NCI-H82 (cell line): Measurements from ENCODE around the gene HPN.
"Not testable (repeated sequence)": the region's sequence is repeated elsewhere in the genome, so short reads cannot be mapped to it uniquely, and the experiment has no call there.

ENCODE experiments used
- DNase-seq: peaks from one replicate; lab custom pipeline; 2025; lab: John Stamatoyannopoulos, UW

Gene HPN

GRCh38 chr19:35084509-35084762, 42.9 kb downstream of the HPN start:
- DNase-seq: no peak

- no peak for DNase-seq
Measured at GRCh38 chr19:35085947-35086346, 44.4 kb downstream of the HPN start.

GRCh38 chr19:35086455-35086854, 44.9 kb downstream of the HPN start:
- DNase-seq: no peak

GRCh38 chr19:35087393-35087792, 45.9 kb downstream of the HPN start:
- DNase-seq: peak; percentile 18

DNA sequence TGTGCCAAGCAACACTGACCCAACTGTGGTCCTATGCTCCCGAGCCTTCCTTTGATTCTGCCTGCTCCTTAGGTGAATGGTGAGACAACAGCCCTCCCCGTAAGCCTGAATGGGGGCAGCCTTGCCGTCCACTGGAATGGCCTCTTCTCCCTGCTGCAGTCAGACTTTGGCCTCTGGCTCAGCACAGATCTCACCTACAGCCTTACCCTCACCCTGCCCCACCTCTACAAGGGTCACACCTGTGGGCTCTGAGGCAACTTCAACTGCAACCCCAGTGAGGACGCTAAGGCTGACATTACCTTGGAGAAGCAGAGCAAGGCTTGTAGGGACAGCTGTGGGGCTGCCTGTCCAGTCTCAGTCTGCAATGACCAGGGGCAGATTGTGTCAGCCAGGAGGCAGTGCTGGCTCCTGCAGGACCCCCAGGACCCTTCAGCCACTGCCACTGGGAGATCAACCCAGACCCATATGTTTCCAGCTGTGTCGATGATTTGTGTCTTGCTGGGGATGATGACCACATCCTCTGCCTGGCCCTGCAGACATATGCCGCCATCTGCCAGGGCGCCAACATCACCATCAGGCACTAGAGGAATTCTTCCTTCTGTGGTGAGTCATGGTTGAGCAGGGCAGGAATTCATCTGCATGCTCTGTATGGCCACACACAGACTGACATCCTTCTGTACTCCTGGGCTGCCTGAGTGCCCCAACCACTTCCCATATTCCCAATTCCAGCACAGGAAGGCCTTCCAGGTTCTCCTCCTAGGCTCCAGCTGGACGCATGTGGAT, 46.8 kb downstream of the HPN start:
- no peak for DNase-seq

GRCh38 chr19:35089554-35089953, 48.0 kb downstream of the HPN start:
- DNase-seq: no peak

GRCh38 chr19:35090160-35090505, 48.6 kb downstream of the HPN start:
- no peak for DNase-seq

DNA sequence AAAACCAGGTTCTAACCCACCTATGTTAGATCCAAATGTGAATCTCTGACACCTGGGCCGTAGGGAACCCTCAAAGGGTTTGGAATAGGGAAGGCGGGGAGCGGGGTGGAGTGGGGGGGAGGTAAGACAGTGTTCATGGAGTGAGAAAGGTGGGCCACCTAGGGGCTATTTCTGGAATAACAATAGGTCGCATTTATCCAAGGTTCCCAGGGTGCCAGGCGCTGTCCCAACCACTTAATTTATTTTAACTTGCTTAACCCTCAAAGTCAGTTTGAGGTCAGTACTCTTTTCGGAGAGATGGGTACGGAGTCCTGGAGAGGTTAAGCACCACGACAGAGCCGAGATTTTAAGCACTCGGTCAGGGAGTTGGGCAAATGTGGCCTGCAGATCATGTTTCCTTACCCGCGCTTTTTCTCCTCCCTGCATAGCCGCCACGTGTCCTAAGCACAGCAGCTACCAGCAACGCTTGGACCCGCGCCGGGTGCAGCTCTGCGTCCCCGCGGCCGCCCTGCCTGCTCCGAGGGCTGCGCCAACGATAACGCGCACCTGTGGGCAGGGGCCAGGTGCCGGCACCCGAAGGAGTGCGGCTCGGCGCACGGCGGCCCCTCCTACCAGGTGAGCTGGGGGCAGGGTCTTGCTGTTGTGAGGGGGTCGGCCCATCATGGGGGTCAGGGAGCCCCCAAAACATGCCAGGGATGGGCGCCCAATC, 49.1 kb downstream of the HPN start:
- peak; percentile 84 for DNase-seq

- no peak for DNase-seq
Measured at GRCh38 chr19:35093430-35093829, 51.9 kb downstream of the HPN start.

GRCh38 chr19:35093941-35094647, 52.6 kb downstream of the HPN start:
- DNase-seq: no peak

- DNase-seq: no peak
Measured at GRCh38 chr19:35094656-35095055, 53.1 kb downstream of the HPN start.

DNA sequence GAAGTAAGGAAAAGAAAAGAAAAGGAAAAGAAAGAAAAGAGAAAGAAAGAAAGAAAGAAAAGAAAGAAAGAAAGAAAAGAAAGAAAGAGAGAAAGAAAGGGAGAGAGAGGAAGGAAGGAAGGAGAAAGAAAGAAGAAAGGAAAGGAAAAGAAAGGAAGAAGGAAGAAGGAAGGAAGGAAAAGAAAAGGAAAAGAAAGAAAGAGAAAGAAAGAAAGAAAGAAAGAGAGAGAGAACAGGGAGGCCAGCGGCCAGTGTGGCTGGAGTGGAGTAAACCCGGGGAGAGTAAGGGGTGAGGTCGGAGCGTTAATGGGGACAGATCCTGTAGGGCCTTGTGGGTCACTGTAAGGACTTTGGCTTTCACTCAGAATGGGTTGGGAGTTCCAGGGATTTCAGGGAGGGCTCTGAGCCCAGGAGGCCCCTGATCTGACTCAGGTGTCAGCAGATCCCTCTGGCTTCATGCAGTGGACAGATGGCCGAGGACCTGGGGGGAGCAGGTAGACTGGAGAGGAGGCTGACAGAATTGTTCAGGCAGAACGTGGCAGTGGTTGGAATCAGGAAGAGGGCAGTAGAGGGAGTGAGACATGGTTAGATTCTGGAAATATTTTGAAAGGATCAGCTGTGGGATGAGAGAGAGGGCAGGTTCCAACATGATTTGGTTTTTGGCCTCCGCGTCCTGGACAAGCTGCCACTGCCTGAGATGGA, 54.3 kb downstream of the HPN start:
- peak; percentile 50 for DNase-seq

- DNase-seq: no peak
Measured at GRCh38 chr19:35098413-35099049, 57.0 kb downstream of the HPN start.

DNA sequence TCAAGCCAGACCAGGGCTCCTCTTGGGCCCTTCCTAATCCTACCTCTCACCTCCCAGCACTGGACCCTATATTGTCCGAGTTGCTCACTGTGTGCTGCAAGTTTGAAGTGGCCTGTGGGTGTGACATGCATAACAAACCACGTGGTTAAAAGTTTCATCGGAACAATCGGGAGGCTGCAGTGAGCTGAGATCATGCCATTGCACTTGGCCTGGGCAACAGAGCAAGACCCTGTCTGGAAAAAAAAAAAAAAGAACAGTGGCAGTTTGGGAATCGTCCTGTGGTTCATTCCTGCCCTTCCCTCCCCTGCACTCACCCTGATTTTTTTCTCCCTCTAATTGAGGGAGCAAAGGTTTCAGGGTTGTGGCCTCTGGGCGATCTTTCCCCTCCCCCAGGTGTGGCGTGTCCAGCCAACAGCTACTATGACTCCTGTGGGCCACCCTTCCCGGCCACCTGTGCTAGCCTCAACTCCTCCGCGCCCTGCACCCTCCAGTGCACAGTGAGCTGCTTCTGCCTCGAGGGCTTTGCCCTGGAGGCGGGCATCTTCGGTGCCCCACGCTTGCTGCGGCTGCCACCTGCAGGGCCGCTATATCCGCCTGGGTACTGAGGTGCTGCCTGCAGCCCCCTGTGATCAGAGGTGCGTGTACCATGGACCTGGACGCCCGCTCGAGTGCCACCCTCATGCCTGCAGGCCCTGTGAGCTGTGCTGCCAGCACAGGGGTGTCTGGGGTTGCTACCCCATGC, 57.8 kb downstream of the HPN start:
- no peak for DNase-seq

- DNase-seq: no peak
Measured at GRCh38 chr19:35099897-35100275, 58.4 kb downstream of the HPN start.

DNA sequence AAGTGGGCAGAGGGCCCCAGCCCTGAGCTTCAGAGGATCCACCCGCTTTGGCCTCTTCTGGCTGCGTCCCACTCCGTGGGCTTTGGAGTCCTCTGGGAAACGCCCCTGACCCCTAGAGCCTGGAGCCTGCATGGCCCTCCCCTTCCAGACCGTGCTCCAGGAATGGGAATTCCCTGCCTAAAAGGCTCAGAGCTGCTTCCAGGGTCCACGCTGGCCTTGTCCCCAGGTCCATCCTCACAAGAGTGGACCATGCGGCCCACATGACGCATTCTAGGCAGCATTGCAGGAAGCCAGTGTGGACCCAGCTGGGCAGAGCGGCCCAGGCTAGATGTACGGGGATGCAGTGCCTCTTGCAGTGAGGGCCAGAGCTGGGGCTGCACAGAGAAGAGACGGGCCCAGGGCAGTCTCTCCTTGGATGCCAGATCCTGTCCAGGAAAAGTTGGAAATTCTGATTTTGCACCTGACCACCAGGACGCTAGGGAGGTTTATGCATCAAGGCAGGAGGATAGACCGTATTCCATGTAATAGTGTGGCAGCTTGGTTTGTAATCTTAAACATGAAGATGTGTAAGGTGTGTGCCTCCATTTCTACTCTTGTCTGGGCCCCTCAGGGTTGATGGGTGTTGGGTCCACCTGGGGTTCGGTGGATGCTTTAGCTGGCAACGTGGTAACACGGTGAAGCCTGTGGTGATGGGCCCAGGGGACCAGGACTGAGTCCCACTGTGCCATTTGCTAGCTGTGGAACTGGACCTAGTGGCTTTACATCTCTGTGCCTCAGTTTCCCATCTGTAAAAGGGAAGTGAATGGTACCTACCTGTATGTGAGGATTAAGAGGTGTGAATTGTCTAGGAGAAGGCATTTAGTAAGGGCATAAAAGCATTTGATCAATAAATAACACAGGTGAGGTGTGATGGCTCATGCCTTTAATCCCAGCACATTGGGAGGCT, 59.3 kb downstream of the HPN start:
- DNase-seq: no peak

GRCh38 chr19:35101949-35102348, 60.4 kb downstream of the HPN start:
- DNase-seq: not testable (repeated sequence)

DNA sequence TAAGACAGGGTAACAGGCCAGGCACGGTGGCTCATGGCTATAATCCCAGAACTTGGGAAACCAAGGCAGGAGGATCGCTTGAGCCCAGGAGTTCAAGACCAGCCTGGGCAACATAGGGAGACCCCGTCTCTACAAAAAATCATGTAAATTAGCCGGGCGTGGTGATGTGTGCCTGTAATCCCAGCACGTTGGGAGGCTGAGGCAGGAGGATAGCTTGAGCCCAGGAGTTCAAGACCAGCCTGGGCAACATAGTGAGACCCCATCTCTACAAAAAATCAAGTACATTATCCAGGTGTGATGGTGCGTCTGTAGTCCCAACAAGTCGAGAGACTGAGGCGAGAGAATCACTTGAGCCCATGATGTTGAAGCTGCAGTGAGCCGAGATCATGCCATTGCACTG, 62.1 kb downstream of the HPN start:
- not testable (repeated sequence) for DNase-seq

DNA sequence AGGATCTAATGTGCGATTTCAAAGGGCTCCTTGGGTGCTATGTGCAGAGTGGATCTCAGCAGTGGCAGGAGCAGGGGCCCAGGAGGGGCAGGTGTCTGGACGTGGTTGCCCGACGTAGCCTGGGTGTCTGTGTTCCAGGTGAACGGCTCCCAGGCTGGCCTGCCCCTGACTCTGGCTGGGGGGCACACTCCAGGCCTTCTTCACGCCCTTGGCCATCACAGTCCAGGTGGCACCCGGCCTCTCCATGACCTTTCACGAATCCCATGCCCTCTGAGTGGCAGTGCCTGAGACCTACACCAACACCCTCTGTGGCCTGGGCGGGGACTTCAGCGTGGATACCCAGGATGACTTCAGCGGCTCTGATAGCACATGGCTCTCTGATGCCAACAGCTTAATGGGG, 62.8 kb downstream of the HPN start:
- no peak for DNase-seq

- no peak for DNase-seq
Measured at GRCh38 chr19:35105047-35105410, 63.5 kb downstream of the HPN start.
